Right forelimb (tissue), 1 donor: ENCODE results near the gene PHRF1.
"Not testable (repeated sequence)": the region's sequence is repeated elsewhere in the genome, so short reads cannot be mapped to it uniquely, and the experiment has no call there.

Experiments used
- DNase-seq: peaks from one replicate; pipeline ENCODE4 v3.0.0-alpha.2; 2018

The PHRF1 gene

DNA sequence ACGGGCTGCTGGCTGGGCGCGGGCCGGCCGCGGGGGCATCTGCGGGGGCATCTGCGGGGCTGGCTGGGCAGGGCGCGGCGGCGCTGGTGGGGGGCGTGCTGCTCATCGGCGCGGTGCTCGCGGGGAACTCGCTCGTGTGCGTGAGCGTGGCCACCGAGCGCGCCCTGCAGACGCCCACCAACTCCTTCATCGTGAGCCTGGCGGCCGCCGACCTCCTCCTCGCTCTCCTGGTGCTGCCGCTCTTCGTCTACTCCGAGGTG, 61.0 kb downstream of the PHRF1 start:
- DNase-seq: no peak

GRCh38 chr11:637593-638521, 61.6 kb downstream of the PHRF1 start:
- DNase-seq: no peak

GRCh38 chr11:638631-639331, 62.5 kb downstream of the PHRF1 start:
- DNase-seq: no peak

DNA sequence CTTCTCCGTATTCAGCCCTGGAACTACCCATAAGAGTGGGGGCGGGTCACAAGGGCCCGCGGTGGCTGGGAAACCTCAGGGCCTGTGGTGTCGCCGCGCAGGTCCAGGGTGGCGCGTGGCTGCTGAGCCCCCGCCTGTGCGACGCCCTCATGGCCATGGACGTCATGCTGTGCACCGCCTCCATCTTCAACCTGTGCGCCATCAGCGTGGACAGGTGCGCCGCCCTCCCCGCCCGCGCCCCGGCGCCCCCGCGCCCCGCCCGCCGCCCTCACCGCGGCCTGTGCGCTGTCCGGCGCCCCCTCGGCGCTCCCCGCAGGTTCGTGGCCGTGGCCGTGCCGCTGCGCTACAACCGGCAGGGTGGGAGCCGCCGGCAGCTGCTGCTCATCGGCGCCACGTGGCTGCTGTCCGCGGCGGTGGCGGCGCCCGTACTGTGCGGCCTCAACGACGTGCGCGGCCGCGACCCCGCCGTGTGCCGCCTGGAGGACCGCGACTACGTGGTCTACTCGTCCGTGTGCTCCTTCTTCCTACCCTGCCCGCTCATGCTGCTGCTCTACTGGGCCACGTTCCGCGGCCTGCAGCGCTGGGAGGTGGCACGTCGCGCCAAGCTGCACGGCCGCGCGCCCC, 63.2 kb downstream of the PHRF1 start:
- DNase-seq: no peak

GRCh38 chr11:640021-640706, 63.9 kb downstream of the PHRF1 start:
- no peak for DNase-seq

DNA sequence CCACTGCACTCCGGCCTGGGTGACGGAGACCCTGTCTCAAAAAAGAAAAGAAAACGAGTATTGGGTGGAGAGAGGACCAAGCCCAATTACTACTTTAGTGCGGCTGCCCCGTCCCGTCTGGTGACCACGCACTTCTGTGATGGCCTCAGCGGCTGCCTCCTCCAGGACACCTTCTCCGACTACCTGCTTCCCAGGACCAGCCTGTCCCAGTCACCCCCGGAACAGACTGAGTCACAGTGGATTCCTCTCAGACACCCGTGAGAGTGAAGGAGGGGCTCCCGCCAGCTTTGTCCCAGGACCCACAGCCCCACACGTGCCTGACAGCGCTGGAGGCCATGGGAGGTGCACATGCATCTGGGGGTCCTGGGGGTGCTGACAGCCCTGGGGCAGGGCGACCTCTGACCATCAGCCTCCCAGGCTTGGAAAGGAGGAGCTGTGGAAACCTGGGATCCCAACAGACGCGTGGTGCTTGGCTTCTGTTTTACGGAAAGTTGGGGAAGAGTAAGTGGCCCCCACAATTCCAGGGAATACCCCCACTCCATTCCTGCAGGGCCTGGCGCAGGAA, 65.6 kb downstream of the PHRF1 start:
- DNase-seq: no peak

GRCh38 chr11:643366-643765, 67.1 kb downstream of the PHRF1 start:
- no peak for DNase-seq

DNA sequence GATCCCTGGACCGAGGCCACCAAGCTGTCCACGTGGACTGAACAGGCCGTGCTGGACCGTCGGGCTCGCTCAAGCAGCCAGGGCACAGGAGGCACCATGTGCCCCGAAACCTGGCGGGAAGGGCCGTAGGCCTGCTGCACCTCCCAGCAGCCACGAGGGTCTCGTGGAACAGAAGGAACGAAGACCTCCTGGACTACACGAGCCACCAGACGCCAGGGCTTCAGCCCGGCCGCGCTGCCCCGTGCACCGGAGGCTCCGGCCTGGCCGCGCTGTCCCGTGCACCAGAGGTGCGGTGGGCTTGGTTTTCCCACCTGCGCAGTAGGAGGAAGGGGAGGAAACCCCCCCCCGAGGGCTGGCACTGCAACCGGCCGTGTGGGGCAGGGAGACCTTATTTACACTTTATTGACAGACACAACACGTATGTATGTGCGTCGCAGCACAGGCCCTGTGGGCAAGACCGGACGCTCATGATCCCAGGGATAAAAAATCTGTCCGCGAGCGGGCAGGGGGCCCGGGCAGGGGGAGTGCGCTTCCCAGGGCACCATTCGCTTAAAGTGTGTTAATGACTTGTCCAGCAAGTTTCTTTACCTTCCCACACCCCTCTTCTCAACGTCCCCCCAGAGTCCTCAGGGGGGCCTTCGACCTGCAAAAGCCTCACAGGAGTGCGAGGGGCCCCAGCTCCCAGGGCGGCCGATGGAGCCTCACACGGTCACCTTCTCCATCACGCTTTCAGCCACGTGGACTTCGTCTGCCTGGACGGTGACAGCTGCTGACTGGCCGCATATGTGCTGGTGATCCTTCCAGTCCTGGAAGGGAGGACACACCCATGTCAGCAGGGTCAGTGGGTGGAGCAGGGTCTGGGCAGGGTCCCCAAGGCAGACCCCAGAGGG, 67.8 kb downstream of the PHRF1 start:
- no peak for DNase-seq

GRCh38 chr11:645536-645935, 69.3 kb downstream of the PHRF1 start:
- DNase-seq: no peak

DNA sequence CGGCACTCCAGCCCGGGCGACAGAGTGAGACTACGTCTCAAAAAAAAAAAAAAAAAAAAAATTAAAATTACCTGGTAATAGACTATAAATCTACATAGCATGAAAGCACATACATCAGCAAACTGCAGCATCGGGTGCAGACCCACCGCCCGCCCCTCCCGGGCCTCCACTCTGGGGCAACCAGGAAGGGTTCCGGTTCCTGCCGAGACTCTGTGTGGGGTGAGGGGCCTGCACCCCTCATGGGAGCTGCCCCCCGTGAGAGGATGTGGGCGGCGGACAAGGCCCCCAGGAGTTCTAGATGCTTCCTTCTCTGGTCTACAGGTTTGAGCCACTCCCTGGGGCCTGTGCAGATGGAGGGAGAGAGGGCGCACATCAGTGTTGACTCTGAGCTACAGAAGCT, 69.9 kb downstream of the PHRF1 start:
- DNase-seq: no peak

GRCh38 chr11:647672-648158, 71.4 kb downstream of the PHRF1 start:
- DNase-seq: not testable (repeated sequence)

- DNase-seq: no peak
Observed at GRCh38 chr11:650482-650881, 74.2 kb downstream of the PHRF1 start.

GRCh38 chr11:653136-653535, 76.9 kb downstream of the PHRF1 start:
- DNase-seq: not testable (repeated sequence)

GRCh38 chr11:653837-654236, 77.6 kb downstream of the PHRF1 start:
- DNase-seq: no peak

- not testable (repeated sequence) for DNase-seq
Observed at GRCh38 chr11:654444-654843, 78.2 kb downstream of the PHRF1 start.

DNA sequence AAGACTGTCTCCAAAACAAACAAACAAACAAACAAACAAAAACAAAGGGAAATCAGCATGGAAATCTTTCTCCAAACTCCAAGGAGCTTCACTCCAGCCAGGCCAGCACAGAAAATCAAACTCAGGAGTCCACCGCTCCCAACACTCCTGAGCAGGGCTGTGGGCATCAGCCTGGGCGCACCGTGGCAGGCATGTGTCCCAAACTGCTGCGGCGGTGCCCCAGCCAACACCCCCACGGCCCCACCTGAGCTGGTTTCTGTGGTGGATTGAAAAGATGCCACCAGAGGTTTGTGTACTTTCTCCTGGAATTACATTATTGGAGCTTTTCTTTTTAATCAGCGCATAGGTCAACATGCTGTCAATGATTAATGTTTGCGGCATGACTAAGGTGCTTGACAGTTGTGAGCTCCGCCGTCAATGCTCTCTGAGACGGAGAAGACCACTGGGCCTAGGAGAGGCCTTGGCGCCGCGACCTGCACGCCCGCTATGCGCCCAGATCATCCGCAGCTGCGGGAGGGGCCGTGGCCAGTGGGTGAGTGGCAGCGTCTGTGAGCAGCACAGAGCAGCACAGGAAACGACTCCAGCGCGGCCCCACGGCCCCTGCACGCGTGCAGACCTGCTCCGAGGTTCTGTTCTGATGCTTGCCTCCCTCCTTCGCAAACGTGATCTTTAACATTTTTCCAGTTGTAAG, 78.9 kb downstream of the PHRF1 start:
- DNase-seq: no peak

DNA sequence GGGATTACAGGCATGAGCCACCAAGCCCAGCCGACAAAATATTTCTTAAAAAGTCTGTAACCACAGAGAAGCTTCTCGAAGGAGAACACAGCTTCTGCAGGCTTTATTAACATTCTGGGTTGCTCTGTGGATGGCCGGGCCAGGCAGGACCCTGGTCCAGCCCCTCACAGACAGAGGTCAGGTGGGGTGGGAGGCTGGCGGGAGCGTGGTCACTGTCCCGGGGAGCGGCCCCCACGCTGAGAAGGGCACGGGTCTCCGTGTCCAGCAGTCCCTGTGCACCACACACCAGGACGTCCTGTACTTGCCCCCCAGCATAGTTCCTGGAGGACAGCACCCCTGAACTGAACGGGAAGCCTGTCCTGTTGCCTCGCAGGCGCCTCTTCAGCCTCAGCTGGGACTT, 80.2 kb downstream of the PHRF1 start:
- DNase-seq: no peak

- no peak for DNase-seq
Observed at GRCh38 chr11:656866-657265, 80.6 kb downstream of the PHRF1 start.

DNA sequence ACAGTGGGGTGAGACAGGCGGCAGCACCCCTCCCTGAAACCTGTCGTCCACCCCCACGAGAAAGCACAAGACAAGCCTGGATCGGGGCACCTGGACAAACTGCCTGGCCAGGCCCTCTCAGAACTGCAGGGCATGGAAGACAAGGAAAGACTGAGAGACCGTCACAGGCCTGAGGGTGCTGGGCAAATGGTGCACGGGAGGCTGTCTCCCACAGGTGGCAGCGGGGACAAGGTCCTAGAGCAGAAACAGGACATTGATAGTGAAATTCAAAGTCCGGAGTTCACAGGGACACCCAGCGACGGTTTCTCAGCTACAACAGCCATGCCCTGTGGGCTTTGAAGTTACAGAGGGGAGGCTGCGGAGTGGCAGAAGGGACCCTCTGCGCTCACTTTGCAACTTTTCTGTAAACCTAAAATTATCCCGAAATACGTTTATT, 81.4 kb downstream of the PHRF1 start:
- DNase-seq: no peak

DNA sequence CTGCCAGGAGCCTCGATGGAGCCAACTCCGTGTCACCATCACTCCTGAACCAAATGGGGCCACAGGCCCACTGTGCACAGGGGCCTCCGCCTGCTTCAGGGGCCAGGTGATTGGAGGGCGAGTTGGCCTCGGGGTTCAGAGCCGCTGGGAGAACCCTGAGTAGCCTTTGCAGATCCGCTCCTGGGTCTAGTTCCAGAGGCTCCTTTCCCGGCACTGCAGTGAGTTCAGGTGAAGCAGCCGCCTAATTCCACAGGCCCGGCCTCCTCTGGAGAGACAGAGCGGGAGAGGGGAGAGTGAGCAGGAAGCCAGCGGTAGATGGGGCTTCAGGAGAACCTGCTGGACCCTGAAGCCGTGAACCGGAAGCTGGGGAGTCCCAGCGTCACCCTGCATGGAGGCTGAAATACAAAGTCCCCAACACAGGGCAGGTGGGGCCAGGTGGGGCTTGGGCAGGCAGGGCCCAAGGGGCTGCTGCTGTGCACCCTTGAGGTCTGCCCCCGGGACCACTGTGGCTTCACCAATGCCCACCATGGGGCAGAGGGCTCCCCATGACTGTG, 83.3 kb downstream of the PHRF1 start:
- DNase-seq: no peak

- DNase-seq: no peak
Observed at GRCh38 chr11:660281-660680, 84.0 kb downstream of the PHRF1 start.
